ENCODE results near the gene IL4.

Gene IL4

DNA sequence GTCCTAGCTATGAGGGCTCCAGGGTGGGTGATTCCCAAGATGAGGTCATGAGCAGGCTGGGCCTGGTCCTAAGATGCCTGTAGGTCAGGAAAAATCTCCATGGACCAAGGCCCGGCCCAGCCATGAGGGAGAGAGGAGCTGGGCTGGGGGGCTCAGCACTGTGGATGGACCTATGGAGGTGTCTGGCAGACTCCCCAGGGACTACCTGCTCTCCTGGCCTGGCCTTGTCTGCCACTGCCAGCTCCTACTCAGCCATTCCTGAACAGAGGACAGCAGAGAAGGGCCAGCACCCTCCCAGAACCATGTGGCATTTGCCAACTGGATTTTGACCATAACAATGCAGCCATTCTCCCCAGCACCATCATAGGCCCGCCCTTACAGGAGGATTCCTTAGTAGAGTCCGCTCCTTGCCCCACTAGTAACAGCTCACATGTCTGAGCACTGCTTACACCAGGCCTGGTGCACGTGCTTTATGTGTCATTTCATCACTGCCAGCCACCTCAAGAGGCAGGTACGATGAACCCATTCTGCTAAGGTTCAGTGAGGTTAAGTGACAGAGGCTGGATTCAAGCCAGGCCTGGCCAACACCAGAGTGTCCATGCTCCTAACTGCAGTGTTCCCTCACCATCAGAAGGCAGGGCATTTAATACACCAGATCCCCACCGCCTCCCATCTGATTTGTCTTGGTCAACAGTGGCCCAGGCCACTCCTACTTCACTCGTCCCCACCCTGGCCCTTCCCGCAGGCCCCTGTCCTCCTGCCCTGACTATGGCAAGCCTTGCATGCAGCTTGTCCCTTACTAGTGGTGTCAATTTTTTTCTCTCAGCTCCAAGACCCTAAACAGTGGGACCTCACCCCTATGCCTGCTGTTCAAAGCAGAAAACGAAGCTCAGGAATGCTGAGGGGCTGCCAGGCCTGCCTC is 15.1 kb upstream of the IL4 start:
- no peak for DNase-seq (ENCODE audit: low read depth, low spot score)

DNA sequence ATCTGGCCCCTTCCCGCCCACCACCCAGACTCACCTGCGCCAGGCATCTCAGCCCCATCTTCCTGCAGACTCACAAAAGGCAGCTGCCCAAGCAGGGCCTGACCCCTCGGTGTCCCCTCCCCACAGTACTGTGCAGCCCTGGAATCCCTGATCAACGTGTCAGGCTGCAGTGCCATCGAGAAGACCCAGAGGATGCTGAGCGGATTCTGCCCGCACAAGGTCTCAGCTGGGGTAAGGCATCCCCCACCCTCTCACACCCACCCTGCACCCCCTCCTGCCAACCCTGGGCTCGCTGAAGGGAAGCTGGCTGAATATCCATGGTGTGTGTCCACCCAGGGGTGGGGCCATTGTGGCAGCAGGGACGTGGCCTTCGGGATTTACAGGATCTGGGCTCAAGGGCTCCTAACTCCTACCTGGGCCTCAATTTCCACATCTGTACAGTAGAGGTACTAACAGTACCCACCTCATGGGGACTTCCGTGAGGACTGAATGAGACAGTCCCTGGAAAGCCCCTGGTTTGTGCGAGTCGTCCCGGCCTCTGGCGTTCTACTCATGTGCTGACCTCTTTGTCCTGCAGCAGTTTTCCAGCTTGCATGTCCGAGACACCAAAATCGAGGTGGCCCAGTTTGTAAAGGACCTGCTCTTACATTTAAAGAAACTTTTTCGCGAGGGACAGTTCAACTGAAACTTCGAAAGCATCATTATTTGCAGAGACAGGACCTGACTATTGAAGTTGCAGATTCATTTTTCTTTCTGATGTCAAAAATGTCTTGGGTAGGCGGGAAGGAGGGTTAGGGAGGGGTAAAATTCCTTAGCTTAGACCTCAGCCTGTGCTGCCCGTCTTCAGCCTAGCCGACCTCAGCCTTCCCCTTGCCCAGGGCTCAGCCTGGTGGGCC is 13.9 kb upstream of the IL4 start:
- DNase-seq (ENCODE audit: low read depth, low spot score), result no peak

DNA sequence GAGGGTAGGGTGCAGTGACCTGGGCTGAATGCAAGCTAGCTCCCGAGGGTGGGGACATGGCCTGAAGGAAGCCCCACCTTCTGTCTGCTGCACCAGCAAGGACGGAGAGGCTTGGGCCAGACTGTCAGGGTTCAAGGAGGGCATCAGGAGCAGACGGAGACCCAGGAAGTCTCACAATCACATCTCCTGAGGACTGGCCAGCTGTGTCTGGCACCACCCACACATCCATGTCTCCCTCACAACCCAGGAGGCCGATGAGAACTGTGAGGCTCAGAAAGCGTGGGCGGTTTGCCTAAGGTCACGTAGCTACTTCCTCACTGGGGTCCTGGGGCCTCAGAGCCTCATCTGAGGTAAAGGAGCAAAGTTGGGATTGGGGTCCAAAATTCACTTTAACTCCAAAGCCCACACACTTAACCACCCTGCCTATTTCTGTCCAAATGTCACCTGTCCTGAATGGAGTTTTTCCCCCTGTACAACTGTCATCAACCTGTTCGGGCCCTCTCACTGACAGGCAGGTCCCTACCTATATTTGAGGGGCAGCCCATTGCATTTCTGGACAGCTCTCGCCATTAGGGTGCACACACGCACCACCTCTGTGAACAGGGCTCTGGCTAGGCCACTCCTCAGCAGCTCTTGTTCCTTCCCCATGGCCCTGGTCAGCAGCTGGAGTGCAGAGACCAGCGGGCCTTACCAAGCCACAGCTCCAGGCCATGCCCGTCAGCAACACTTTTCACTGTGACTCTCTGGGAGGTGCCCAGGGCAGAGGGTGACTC is 12.4 kb upstream of the IL4 start:
- no peak for DNase-seq (ENCODE audit: low read depth, low spot score)

DNA sequence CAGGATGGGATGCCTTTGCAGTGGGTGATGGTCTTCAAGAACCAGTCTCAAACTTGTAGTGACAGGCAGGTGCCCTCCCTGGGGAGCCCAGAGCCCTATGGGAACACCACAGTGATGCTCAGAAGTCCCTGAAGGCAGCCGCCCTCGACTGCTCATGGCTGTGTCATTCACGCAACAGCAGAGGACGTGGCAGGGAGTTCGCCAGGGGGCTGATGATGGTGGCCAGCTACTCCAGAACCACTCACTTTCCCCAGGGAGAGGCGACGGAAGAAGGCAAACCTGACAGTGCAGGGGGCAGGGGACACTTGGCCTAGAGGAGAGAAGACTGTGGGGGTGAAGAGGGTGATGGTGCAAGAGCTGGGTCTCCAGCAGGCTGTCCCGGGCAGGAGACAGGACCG is 11.8 kb upstream of the IL4 start:
- no peak for DNase-seq (ENCODE audit: low read depth, low spot score)

DNA sequence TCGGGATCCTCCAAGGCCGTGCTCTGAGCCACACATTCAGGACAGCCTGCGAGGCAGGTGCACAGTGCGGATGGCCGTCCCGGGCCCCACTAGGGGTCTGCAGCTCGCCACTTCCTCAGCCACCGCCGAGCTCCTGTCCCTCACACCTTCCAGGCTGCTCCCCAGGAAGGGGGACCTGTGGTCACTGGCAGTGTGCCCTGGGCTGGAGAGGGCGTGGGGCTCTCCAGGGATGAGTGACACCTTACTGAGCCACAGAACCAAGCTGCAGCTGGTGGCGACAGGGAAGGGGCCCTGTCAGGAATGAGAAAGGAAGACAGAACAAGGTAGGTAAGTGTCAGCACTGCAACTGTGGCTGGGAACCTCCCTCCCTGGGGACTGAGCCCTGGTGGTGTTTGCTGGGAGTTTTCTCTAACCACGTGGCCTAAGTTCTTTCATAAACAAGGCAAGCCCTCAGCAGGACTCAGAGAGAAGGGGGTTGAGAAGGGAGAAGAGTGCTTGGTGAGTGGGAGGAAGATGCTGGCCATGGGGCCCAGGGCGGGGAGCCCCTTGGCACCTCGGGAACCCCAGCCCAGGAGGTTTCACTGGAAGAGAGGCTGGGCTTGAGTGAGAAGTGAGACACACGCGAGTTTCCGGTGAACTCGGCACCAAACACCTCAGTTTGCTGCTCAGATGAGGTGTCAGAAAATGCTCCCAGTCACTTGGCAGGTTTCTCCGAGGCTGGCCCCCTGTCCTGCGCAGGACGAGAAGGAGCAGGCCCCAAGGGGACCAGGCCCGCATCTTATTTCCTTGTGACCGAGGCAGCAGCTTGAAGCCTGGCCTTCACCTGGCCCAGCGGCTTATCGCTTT is 10.6 kb upstream of the IL4 start:
- no peak for DNase-seq (ENCODE audit: low read depth, low spot score)

DNA sequence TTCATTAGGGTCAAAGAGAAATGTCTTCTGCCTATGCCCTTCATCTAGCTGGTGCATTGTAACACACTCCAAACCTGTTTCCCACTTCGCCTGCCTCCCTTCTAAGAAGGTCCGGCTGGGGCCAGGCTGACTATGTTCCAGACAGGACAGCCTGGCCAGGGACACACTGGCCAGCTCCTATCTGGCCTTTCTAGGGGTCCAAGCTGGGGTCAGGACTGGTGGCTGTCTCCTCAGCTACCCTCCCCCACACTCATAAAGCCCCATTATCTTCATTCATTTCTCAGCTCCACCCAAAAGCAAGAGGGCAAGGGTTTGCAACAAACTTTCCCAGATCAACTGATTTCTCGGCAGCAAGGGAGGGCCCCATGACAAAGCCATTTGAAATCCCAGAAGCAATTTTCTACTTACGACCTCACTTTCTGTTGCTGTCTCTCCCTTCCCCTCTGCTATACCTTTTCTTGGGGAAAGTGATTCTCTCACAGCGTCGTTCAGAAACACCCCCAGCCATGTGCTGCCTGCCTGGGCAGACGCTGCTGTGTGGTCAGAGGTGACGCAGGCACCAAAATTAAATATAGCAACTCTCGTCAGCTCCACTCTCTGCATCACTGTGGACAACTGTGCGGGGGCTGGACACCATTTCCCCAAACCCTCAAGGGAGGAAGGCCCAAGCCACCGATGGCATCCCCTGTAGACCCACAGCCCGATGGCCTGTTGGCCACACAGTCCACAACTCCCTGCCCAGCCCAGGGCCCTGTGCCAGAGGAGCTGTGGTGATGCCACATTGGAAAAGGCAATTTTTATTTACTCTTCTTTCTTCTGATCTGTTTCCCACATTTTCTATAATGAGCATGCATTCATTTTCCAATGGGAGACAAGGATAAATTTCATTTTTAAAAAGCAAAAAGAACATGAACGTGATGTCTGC is 9.8 kb upstream of the IL4 start:
- DNase-seq (ENCODE audit: low read depth, low spot score), result no peak

DNA sequence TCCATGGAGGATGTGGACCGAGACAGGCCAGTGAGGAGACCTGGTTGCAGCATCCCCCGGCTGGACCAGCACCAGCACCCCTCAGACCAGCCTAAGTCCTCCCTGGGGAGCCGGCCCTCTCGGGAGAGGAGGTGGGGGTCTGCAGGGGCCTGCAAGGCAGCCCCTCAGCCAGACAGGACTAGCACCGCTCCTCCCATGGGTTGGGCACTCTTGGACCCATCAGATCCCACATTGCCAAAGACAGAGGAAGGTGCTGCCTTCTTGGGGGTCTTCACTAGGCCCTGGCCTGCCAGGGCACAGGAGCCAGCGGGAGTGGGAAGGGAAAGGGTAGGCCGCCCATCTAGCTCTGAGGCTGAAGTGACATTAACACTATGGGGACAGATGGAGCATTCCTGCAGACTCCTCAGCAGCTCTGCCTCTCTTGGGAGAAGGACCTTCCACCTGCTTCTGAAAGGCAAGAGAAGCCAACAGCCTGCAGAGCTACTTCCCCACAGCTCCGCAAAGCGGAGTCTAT is 9.0 kb upstream of the IL4 start:
- no peak for DNase-seq (ENCODE audit: low read depth, low spot score)

DNA sequence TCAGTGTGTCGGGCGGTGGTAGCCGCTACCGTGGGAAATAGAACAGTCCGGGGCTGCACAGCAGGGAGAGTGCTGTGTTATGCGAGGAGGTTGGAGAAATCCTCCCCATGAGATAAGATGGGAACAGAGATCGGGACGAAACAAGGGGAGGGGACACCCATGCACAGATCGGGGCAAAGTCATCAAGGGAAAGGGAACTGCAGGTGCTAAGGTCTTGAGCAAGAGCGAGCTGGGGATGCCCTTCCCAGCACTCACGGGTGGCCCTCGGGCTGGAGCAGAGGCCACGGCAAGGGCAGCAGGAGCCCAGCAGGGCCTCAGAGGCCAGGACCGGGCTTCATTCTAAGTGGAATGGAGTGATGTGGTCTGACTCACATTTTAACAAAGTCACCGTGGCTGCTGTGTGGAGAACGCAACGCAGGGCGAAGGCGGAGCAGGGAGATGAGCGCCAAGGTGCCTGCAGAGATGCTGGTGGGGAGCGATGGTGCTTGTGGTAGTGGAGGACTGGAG is 8.2 kb upstream of the IL4 start:
- DNase-seq (ENCODE audit: low read depth, low spot score), result no peak

DNA sequence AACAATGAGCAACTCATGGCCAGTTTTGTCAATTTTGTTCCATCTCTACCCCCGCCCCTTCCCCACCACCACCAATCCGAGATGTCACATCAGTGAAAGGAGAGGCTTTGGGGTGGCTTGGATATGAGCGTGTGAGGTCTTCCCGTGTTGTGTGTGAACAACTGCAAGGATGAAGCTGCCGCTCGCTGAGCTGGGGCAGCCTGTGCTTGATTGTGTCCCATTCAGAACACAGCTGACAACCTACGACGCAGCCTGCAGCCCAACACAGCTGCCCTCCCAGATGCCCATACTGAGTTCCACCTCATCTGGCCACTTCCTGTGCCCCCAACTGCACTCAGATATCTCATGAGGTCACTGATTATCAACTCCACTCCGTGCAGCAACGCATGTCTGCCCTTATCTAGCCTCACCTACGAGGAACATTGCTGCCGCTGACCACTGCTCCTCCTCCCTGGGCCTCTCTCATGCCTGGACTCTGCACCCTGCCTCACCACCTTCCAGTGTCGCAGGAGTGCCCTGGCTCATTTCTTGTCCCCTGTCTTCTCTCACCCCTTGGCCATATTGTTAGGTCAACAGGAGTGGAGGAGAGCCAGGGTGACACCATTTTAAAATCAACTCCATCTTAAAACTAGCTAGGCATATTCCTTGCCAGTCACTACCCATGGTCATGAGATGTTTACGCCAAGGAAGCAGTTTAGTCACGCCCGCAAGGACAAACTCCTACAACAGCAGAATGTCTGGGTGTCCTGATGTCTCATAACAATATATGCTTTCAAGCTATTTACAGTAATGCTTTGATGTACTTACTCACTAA is 7.3 kb upstream of the IL4 start:
- no peak for DNase-seq (ENCODE audit: low read depth, low spot score)

DNA sequence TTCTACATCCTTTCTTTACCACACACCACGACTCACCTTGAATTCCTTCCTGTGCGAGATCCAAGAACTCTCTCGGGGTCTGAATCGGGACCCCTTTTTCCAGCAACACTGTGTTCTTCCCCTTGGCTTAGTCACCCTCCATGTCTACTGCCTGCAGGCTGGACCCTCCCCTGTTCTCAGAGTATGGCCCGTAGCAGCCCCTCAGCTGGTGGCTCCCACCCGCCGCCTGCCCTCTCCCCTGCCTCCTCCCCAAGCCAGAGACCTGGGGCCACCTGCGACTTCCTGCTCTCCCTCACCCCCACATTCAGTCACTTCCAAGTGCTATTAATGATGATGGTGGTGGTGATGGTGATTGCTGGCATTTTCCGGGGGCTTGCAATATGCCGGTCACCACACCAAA is 6.5 kb upstream of the IL4 start:
- DNase-seq (ENCODE audit: low read depth, low spot score), result no peak

DNA sequence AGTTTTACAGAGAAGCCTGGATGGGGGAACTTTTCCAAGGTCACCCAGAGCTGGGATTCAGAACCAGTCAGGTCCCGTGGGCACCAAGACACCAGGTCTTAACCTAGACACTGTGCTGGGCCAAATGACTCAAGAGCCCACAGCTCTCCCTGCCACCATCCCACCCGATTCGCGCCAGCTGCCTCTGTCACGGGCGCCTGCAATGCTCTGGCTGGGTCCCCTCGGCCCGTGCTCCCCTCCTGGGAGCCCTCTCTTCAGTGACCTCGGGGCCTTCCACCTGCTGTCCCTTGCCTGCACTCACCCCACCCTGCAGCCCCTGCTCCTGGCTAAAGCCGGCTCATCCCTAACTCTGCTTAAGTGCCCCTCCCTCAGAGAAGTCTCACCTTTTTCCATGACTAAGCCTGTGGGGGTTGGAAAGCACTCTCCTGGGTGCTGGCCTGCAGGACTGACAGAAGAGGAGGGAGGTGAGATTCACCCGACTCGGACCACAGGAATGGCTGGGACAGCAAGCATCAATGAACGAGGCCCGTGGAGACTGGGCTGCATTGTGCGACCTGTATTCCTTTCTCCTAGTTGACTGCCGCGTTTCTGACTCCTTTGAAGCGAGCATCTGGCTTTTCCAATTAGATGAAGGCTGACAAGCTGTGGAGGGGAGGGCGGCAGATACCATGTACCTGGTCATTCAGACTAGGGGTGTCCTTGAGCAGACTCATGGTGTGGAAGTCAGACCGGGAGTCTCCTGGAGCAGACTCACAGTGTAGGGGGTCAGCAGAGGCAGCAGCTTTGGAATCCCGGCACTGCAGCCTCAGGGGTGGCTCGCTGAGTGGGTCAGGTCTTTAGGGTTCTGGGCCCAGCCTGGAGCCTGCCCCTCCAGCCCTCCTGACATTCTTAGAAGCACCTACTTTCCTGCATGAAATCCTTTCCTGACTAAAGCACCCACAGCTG is 5.8 kb upstream of the IL4 start:
- no peak for DNase-seq (ENCODE audit: low read depth, low spot score)

DNA sequence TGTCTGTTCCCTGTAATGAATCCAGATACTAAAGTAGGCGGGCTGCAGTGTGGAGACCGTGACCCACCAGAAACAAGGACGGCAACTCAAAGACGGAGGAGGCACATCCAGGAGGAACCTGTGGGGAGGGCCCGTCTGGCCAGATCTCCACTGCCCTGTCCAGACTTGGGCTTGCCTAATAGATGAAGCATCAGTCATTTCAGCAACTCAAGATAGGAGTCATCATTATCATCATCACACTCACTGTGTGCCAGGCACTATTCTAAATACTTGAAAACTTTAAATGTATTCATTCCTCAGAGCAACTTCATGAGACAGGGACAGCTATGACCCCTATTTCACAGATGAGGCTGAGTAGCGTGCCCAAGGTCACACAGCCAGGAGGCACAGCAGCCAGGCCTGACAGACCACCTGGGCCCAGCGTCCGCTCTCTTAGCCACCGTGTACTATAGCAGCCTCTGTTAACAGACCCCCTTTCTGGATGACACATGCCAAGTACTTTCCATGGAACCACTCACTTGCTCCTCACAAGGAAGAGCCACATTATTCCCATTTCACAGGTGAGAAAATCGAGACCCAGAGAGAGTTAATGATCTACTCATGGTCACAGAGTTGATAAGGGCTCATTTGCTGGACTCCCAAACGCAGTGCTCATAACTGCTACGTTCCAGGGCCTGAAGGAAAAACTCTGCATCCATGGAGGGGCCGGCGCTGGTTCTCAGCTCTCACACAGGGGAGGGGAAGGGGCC is 4.9 kb upstream of the IL4 start:
- no peak for DNase-seq (ENCODE audit: low read depth, low spot score)

DNA sequence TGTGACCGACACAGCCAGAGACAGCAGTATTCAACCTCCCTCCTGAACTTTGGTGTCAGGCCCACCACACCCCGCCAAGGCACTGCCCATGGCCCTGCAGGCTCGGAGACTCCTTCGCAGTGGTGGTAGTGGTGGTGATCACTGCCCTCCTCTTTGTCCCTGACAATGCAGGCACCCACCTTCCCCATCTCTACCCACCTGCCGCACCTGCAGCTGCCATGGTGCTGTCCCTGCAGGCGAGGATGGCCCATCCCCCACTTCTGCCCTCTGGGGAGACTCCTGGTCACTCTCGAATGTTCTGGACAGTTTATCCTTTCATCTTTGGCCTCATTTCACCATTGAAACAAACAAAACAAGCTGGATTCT is 4.4 kb upstream of the IL4 start:
- no peak for DNase-seq (ENCODE audit: low read depth, low spot score)

DNA sequence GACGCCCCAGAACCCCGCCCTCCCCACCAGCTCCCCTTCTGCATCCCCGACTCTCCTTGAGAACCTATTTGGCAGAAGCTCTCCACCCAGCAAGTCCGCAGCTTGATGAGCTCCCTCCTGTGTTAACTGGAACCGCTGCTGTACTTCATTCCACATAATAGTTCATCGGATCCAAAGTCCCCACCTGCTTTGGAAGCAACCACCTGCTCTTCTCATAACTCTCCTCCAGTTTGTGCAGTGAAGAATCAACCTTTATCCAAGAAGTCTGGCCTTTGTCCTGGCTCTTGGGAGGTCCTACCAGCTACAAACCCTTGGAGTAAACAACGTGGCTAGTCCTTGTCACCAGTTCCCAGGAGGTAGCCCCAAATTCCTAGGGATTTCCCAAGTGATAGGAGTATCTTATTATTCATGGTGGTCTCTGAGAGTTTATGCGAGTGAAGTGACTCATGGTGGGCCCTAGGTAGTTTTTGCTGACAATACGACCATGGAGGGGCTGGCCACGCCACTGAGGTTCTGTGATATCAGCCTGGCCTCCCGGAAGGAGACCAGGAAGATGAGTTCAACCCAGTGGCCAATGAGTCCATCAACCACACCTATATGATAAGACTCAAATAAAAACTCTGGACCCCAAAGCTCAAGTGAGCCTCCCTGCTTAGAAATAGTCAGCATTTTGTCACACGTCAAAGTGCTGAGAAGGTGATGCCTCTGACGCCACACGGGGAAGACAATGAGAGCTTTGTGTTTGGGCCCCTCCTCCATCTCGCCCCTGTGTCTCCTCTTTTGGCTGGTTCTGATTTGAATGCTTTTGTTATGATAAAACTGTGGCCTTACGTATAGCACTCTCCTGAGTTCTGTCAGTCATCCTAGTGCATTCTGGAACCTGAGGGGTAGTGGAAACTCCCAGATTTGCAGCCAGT is 3.6 kb upstream of the IL4 start:
- no peak for DNase-seq (ENCODE audit: low read depth, low spot score)

DNA sequence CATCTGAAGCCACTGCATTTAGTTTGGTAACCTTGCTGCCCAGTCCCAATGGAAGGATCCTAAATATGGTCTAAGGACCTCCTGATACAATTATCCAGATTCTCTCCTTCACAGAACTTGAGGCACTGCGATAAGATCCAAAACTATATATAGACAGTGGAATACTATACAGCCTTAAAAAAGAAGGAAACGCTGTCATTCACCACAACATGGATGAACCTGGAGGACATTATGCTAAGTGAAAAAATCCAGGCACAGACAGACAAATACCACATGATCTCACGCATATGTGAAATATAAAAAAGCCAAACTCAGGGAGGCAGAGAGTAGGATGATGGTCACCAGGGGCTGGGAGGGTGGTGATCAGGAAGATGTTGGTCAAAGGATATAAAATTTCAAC is 2.8 kb upstream of the IL4 start:
- DNase-seq (ENCODE audit: low read depth, low spot score), result no peak

DNA sequence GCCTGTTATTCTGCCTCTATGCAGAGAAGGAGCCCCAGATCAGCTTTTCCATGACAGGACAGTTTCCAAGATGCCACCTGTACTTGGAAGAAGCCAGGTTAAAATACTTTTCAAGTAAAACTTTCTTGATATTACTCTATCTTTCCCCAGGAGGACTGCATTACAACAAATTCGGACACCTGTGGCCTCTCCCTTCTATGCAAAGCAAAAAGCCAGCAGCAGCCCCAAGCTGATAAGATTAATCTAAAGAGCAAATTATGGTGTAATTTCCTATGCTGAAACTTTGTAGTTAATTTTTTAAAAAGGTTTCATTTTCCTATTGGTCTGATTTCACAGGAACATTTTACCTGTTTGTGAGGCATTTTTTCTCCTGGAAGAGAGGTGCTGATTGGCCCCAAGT is 301 bp upstream of the IL4 start:
- DNase-seq (ENCODE audit: low read depth, low spot score), result no peak
